SK-N-SH (cell line): ENCODE measurements around the gene BDKRB2. TPM values are rescaled to one million over a fixed set of nuclear protein-coding genes. Genes with fewer than 3 reads are reported as not detected.
A peak's percentile ranks its signal among the peaks of the same experiment; 100 is the strongest.

Experiments used
- CTCF ChIA-PET: fragments of 300-600, 350-600 bp; formaldehyde crosslinking; extraction: SDS; loops from one replicate; lab custom pipeline; 2021; lab: Yijun Ruan, JAX
- POLR2A ChIA-PET: fragments of 350-600 bp; sonication (Branson Sonifier 250); formaldehyde crosslinking; extraction: SDS; loops from one replicate; lab custom pipeline; 2020; ENCODE audit warnings: antibody characterized with exemption, inconsistent platforms; lab: Yijun Ruan, JAX
- DNase-seq: peaks from one replicate; pipeline ENCODE4 v3.0.0; 2012
- H2AFZ ChIP-seq: fragments of 200-600 bp; sonication (generic); 2 replicates; pipeline ENCODE4 v1.8.1; 2016; ENCODE audit warnings: antibody characterized with exemption, mild to moderate bottlenecking, low read depth
- H3F3A ChIP-seq: fragments of 200-600 bp; sonication (generic); replicated peaks from 2 replicates; pipeline ENCODE3; 2016; ENCODE audit warnings: antibody characterized with exemption, mild to moderate bottlenecking; ENCODE audit not compliant: insufficient read depth
- H3K27ac ChIP-seq, 2 experiments: fragments of 200-500 bp in 1 of 2; fragments of 200-600 bp in 1 of 2; sonication (Bioruptor generic) in 1 of 2; sonication (generic), shearing (Covaris generic) in 1 of 2; 2 replicates each; pipeline versions ENCODE4 v1.5.1 to v1.6.1; 2014 to 2016; ENCODE audit warnings: low read depth in 2 of 2, inconsistent platforms in 1 of 2, low read length in 1 of 2, mild to moderate bottlenecking in 1 of 2, mixed read lengths in 1 of 2
- H3K27me3 ChIP-seq: fragments of 200-600 bp; sonication (generic), shearing (Covaris generic); 2 replicates; pipeline ENCODE4 v1.6.1; 2016; ENCODE audit warnings: mixed run types; ENCODE audit not compliant: insufficient read depth
- H3K36me3 ChIP-seq, 2 experiments: fragments of 200-500 bp in 1 of 2; fragments of 200-600 bp in 1 of 2; sonication (Bioruptor generic) in 1 of 2; sonication (generic) in 1 of 2; replicated peaks in 1 of 2; 2 replicates each; pipeline versions ENCODE3 to v1.5.1; 2014 to 2016; ENCODE audit warnings: low read length in 1 of 2, mild to moderate bottlenecking in 1 of 2; ENCODE audit not compliant: insufficient read depth in 2 of 2, control insufficient read depth in 1 of 2
- H3K4me1 ChIP-seq, 2 experiments: fragments of 200-500 bp in 1 of 2; fragments of 200-600 bp in 1 of 2; sonication (Bioruptor generic) in 1 of 2; sonication (generic), shearing (Covaris generic) in 1 of 2; 2 replicates each; pipeline versions ENCODE4 v1.5.1 to v1.6.1; 2014 to 2016; ENCODE audit warnings: low read depth in 1 of 2, low read length in 1 of 2, mixed run types in 1 of 2; ENCODE audit not compliant: insufficient read depth in 2 of 2, control insufficient read depth in 1 of 2
- H3K4me2 ChIP-seq: fragments of 200-600 bp; sonication (generic), shearing (Covaris generic); 2 replicates; pipeline ENCODE4 v1.6.1; 2017; ENCODE audit warnings: mixed run types
- H3K4me3 ChIP-seq, 2 experiments: fragments of 200-500 bp in 1 of 2; fragments of 200-600 bp in 1 of 2; sonication (Bioruptor generic) in 1 of 2; sonication (generic), shearing (Covaris generic) in 1 of 2; 2 replicates each; pipeline versions ENCODE4 v1.5.1 to v1.8.1; 2014 to 2016; ENCODE audit warnings: low read depth in 2 of 2, inconsistent platforms in 1 of 2, low read length in 1 of 2, mild to moderate bottlenecking in 1 of 2, mixed read lengths in 1 of 2, moderate library complexity in 1 of 2
- H3K79me2 ChIP-seq: fragments of 200-600 bp; sonication (generic); 2 replicates; pipeline ENCODE4 v1.8.1; 2017; ENCODE audit warnings: mild to moderate bottlenecking; ENCODE audit not compliant: insufficient read depth
- H3K9ac ChIP-seq: fragments of 200-600 bp; sonication (generic); 2 replicates; pipeline ENCODE4 v1.6.1; 2017; ENCODE audit warnings: mixed run types
- H3K9me2 ChIP-seq: fragments of 200-600 bp; sonication (generic); 2 replicates; pipeline ENCODE4 v1.6.1; 2017; ENCODE audit warnings: mixed run types
- H3K9me3 ChIP-seq: fragments of 200-600 bp; sonication (generic); 2 replicates; pipeline ENCODE4 v1.6.1; 2017; ENCODE audit warnings: mixed run types, mild to moderate bottlenecking, moderate library complexity
- H4K20me1 ChIP-seq: fragments of 200-600 bp; sonication (generic); 2 replicates; pipeline ENCODE4 v1.6.1; 2017; ENCODE audit warnings: mild to moderate bottlenecking, mixed run types; ENCODE audit not compliant: insufficient read depth
- CTCF ChIP-seq: fragments of 200-600 bp; sonication (generic); IDR thresholded peaks from 2 replicates; pipeline ENCODE4 v1.6.1; 2017; ENCODE audit warnings: antibody characterized with exemption, mild to moderate bottlenecking, moderate library complexity
- ELF1 ChIP-seq: IDR thresholded peaks from 2 replicates; pipeline ENCODE4 v1.4.0; 2012
- FOXJ3 ChIP-seq: sonication (generic); formaldehyde crosslinking; IDR thresholded peaks from 2 replicates; pipeline ENCODE4 v1.5.1; 2020; ENCODE audit warnings: mild to moderate bottlenecking, missing genetic modification reagents
- GABPA ChIP-seq: IDR thresholded peaks from 2 replicates; pipeline ENCODE4 v1.4.0; 2012; ENCODE audit warnings: low read depth, mild to moderate bottlenecking
- IRF3 ChIP-seq: fragments of 150-350 bp; IDR thresholded peaks from 2 replicates; pipeline ENCODE4 v1.6.1; 2016; ENCODE audit warnings: mild to moderate bottlenecking, low read depth, low read length
- JUND ChIP-seq: IDR thresholded peaks from 2 replicates; pipeline ENCODE4 v1.4.0; 2012
- MAX ChIP-seq: IDR thresholded peaks from 2 replicates; pipeline ENCODE4 v1.4.0; 2012; ENCODE audit warnings: low read depth
- MEF2A ChIP-seq: IDR thresholded peaks from 2 replicates; pipeline ENCODE4 v1.4.0; 2012; ENCODE audit warnings: low read depth, borderline replicate concordance
- MXI1 ChIP-seq: IDR thresholded peaks from 2 replicates; pipeline ENCODE4 v1.6.1; 2012; ENCODE audit warnings: mild to moderate bottlenecking, low read depth, low read length, improper control_type of control experiment
- PBX3 ChIP-seq: IDR thresholded peaks from 2 replicates; pipeline ENCODE4; 2012
- SIN3A ChIP-seq: IDR thresholded peaks from 2 replicates; pipeline ENCODE4 v1.6.1; 2012; ENCODE audit warnings: low read depth, mild to moderate bottlenecking, low read length, moderate library complexity, borderline replicate concordance
- USF1 ChIP-seq: IDR thresholded peaks from 2 replicates; pipeline ENCODE4 v1.4.0; 2012; ENCODE audit warnings: low read depth, borderline replicate concordance
- ZBTB33 ChIP-seq: IDR thresholded peaks from 2 replicates; pipeline ENCODE4 v1.4.0; 2012; ENCODE audit warnings: low read depth, borderline replicate concordance
- WGBS: methylation state at CpG from one replicate; pipeline ENCODE4 v1.1.6; 2017; ENCODE audit warnings: low lambda C conversion rate; 5-methylcytosine and 5-hydroxymethylcytosine counted together
- polyA plus RNA-seq, 3 experiments: library from polyadenylated mRNA; depleted of rRNA; stranded (reverse); fragments of >200 nt; gene quantifications; 2 replicates each; pipeline ENCODE4 v1.2.3, GENCODE V29; 2012

The BDKRB2 gene
- polyA plus RNA-seq, 1 of the 3 experiments (the other 2 are of a cell fraction), result 4.8 TPM

GRCh38 chr14:96206461-96206860 lies 1.8 kb downstream of the BDKRB2 start:
- Histone ChIP-seq H3K9me2 (no peaks in the 10 kb centered on the region), H3F3A (no peaks in the 10 kb centered on the region), H3K79me2 (peaks cover 13% of the 10 kb centered on the region; the same call in 1 of the 2 replicates), H3K9ac (no peak overlapping the region), H2AFZ (no peak overlapping the region), H3K9me3 (peaks cover 3% of the 10 kb centered on the region; the same call in 1 of the 2 replicates), H4K20me1 (no peaks in the 10 kb centered on the region), H3K27me3 (no peaks in the 10 kb centered on the region), H3K4me2 (peak overlapping the region; percentile 96; the same call in 1 of the 2 replicates)
- CTCF ChIA-PET, result interaction anchor here (2.7 kb wide), 1 partner anchor 106 kb away, joined by 16 read pairs; no protein-coding TSS in a partner anchor
- TF ChIP-seq CTCF (no peak), MEF2A (no peak), FOXJ3 (no peak), MAX (no peak), GABPA (no peak), ELF1 (no peak), USF1 (no peak), IRF3 (no peak)
- TF ChIP-seq, all 33 proteins: peak for 0
- POLR2A ChIA-PET, result interaction anchor here (1.3 kb wide), 1 partner anchor 9 kb away, joined by 3 read pairs; no protein-coding TSS in a partner anchor
- H3K4me3 ChIP-seq, result no peak overlapping the region
- peaks cover 11 to 22% of the 10 kb centered on the region in 2 experiments; a peak in 2 of 4 replicates for H3K4me1 ChIP-seq
- no peak for DNase-seq
- no peaks in the 10 kb centered on the region for H3K36me3 ChIP-seq
- 70% methylated on average over 8 of the region's 8 CpGs for WGBS
- H3K27ac ChIP-seq, result no peak overlapping the region

GRCh38 chr14:96207686-96208085 lies 3.0 kb downstream of the BDKRB2 start:
- ChIA-PET POLR2A (no interaction called here), CTCF (interaction anchor here (0.9 to 2.7 kb wide), 2 partner anchors 66 to 107 kb away, joined by 3 to 16 read pairs; no protein-coding TSS in a partner anchor)
- no peaks in the 10 kb centered on the region for H3F3A ChIP-seq
- no peak overlapping the region for H3K4me3 ChIP-seq
- no peak for DNase-seq
- peaks cover 11 to 22% of the 10 kb centered on the region in 2 experiments; a peak in 2 of 4 replicates for H3K4me1 ChIP-seq
- peaks cover 0 to 7% of the 10 kb centered on the region in 2 experiments for H3K36me3 ChIP-seq
- no peaks in the 10 kb centered on the region for H4K20me1 ChIP-seq
- no peaks in the 10 kb centered on the region for H3K9me2 ChIP-seq
- TF ChIP-seq MXI1, result no peak
- no peak for TF ChIP-seq PBX3
- TF ChIP-seq ZBTB33, result no peak
- TF ChIP-seq SIN3A, result no peak
- no peak for TF ChIP-seq JUND
- H3K27ac ChIP-seq, result no peak overlapping the region
- 97% methylated on average over 5 of the region's 5 CpGs for WGBS
- H2AFZ ChIP-seq, result no peak overlapping the region
- H3K79me2 ChIP-seq, result peaks cover 15% of the 10 kb centered on the region; the same call in 1 of the 2 replicates
- no peak overlapping the region for H3K9ac ChIP-seq
- H3K4me2 ChIP-seq, result no peak overlapping the region
- no peaks in the 10 kb centered on the region for H3K27me3 ChIP-seq
- peaks cover 14% of the 10 kb centered on the region for H3K9me3 ChIP-seq
